Stimulated activated CD8-positive, alpha-beta memory T cell treated with anti-CD3 and anti-CD28 coated beads, Interleukin-12 subunit alpha, Interleukin-12 subunit beta, amount 100 ng/mL, for 24 hours (primary cell): ENCODE measurements around the gene TRIM62.

Experiments
- DNase-seq: peaks from one replicate; pipeline ENCODE4 v3.0.0-alpha.2; 2020; ENCODE audit errors: extremely low read depth

The TRIM62 gene

GRCh38 chr1:33098371-33098770 is 83.5 kb downstream of the TRIM62 start:
- DNase-seq: no peak

GRCh38 chr1:33097762-33098161 is 84.1 kb downstream of the TRIM62 start:
- DNase-seq: no peak

GRCh38 chr1:33097137-33097611 is 84.7 kb downstream of the TRIM62 start:
- DNase-seq: no peak

- DNase-seq: no peak
Measured at GRCh38 chr1:33096363-33097005, 85.4 kb downstream of the TRIM62 start.
